ENCODE measurements around the gene DOCK4.

DOCK4 gene

GRCh38 chr7:112116894-112117293, 89.3 kb downstream of the DOCK4 start:
- in situ Hi-C loops (cut with HindIII; ENCODE audit: low sequenced_read_pairs): loop anchor here (5.0 kb wide), 1 partner anchor 85 kb away; no protein-coding TSS in a partner anchor

DNA sequence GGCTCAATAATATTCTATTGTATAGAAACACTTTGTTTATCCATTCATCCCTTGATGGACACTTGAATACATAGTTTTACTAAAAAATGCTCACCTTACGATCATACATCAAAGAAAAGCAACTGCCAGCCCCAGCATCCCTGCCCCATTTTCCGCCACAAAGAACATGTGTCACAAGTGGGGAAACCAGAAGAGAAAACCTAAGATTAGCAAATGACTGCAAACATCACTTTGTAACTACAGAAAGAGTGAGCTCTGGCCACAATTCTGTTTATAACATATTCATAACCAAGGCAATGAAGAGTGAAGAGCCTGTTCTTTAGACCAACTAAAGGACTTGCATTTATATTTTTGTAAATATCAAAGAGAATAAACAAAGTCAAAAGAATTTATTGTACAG, 89.8 kb downstream of the DOCK4 start:
- in situ Hi-C loops (cut with HindIII; ENCODE audit: low sequenced_read_pairs): loop anchor here (5.0 kb wide), 1 partner anchor 86 kb away; no protein-coding TSS in a partner anchor

DNA sequence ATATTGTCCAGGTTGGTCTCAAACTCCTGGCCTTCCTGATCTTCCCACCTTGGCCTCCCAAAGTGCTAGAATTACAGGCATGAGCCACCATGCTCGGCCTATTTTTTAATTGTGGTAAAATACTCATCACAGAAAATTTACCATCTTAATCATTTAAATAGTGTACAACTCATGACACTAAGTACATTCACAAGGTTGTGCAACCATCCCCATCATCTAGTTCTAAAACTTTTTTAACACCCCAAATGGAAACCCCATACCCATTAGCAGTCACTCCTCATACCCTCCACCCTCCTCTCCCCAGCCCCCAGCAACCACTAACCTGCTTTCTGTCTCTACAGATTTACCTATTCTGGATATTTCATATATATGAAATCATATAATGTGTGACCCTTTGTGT, 90.3 kb downstream of the DOCK4 start:
- in situ Hi-C loops (cut with HindIII; ENCODE audit: low sequenced_read_pairs): loop anchor here (5.0 kb wide), 1 partner anchor 86 kb away; no protein-coding TSS in a partner anchor

DNA sequence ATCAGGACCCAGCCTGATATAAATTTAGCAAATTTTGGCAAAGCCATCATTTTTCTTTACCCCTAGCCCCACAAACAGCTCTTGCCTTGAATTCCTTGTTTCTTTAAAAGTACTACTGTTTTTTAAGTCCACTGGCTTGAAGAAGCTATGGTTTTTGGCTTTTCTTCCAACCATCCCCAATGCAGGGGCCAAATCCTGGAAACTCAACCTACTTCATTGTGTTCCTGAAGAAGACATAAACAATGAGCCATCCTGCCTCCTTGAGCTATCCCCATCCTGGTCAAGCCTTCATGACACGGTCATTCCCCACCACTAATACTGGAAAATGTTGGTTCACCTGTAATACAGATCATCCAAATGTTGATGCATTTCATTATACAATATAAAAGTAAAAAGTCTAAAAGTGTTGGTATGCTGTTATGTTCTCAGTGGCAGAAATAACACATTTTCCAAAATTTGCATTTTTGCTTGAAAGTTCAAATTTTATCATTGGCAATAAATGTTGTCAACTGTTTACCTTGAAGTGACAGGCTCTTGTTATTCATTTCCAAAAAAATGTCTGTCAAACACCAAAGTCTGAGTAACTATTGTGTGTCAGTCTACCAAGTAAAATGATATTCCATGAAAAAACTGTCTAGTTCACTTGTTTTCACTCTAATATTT, 92.2 kb downstream of the DOCK4 start:
- in situ Hi-C loops (cut with HindIII; ENCODE audit: low sequenced_read_pairs): no loop called here

DNA sequence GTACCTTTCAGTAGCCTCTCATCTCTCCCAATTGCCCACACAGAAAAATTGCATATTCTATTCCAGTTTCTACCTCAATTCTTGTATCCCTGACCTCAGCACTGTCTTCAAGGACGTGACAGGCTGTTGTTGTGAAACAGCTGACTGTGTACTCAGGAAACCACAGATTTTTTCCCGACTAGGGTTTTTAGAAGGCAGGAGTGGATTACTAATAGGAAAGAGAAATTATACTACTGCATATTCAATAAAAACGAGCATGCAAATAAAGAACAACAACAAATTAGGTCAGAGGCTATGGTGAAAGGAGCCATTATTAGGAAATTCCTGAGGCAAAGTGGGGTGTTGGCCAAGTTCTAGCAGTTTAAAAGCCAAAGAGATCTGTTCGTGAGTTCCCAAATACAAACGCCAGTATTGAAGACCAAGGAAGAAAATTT, 93.4 kb downstream of the DOCK4 start:
- in situ Hi-C loops (cut with HindIII; ENCODE audit: low sequenced_read_pairs): no loop called here

DNA sequence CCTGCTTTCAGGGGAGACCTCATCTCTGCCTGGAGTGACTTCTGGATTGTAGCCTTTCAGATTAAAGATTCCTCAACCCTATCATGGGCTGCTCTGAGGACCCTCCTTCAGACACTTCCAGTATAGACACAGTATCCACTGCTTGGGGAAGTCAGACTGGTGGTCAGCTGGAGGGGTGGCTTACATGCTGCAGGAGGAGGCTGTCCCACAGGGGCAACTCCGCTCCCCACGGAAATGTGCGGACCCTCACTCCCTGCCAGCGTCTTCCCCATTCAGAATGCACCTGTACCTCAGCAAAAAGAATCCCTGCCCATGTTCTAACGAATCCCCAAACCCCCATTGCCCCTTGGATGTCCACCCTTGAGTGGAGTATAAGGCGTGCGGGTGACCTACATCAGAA, 95.5 kb downstream of the DOCK4 start:
- in situ Hi-C loops (cut with HindIII; ENCODE audit: low sequenced_read_pairs): no loop called here

- in situ Hi-C loops (cut with HindIII; ENCODE audit: low sequenced_read_pairs): no loop called here
These were observed 96.0 kb downstream of the DOCK4 start for GRCh38 chr7:112110175-112110574.

DNA sequence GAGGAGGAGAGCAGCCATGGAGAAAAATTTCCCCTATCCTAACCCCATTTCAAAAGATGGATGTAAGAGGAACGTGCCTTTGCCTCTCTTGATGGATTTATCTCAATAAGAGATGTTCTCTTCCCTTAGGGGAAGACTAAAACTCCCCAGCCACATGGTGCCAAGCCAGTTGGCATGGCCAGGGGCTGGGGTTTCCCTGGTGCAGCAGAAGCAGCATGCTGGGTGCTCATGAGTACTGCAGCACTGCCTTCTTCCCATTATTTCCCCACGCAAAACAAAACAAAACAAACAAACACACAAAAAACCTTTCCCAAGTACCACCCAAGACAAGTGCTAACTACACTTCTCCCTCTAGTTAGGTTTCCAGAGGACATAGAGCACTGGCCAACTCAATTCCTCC, 97.2 kb downstream of the DOCK4 start:
- in situ Hi-C loops (cut with HindIII; ENCODE audit: low sequenced_read_pairs): no loop called here

DNA sequence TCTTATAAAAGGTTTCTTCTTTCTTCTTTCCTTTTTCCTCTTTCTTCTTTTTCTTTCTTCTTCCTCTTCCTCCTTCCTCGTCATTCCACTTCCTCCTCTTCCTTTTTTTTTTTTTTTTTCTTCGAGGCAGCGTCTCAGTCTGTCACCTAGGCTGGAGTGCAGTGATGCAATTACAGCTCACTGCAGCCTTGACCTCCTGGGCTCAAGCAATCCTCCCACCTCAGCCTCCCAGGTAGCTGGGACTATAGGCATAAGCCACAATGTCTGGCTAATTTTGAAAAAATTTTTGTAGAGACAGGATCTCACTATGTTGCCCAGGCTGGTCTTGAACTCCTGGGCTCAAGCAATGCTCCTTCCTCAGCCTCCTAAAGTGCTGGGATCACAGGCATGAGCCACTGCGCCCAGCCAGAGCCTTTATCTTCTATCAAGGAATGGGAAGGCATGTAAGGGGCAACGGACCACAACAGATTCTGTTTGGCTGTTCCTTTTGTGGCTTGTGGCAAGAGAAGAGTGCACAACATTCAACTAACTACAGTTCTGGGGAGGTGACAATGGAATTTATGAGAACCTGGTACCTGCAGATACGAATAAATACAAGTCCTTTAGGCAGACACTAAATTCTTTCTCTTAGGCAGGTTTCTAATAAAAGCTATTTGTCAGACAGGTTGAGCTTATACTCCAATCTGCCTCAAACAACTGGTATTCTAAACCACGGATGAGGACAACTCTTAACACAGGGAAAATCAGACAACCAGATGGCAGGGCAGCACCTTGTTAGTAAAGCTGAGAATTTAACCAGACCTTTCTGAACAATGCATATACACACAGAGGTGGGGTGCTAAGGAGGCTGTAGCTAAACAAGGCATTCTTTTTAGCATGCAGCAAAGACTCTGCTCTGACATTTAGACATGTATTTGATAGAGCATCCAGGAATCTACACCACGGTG, 100.3 kb downstream of the DOCK4 start:
- in situ Hi-C loops (cut with HindIII; ENCODE audit: low sequenced_read_pairs): no loop called here

DNA sequence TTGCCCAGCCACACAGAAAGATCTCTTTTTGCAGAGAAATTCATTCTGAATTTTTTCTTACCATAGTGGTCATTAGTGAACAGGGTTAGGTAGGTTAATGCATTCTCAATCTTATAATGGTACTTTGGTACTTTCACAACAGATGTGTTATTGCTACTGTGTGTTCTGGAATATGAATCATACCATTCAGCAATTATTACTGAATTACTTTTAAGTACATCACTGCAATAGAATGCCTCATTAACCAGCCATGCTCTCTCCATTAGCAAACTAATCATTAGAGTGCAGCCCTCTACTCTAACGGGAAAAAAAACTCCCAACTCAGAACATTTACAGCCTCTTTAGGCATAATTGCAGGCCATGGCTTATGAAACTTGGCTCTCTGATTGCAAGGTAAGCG, 102.1 kb downstream of the DOCK4 start:
- in situ Hi-C loops (cut with HindIII; ENCODE audit: low sequenced_read_pairs): no loop called here

DNA sequence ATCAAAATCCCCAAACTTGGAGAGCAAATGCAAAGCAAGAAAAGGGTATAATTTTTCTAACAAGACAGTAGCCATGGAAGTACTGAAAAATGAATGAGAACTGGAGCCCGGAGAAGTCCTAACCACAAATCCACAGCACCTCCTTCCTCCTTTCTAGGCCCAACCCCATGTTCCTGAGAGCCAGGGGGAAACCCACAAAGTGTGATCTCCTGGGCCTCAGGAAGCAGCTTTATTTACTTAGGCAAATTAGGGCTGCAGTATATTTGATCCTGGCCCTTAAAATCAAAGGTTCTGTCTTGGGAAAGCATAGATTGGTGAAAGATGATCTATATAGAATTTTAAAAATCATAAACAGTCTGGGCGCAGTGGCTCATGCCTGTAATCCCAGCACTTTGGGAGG, 103.0 kb downstream of the DOCK4 start:
- in situ Hi-C loops (cut with HindIII; ENCODE audit: low sequenced_read_pairs): no loop called here

DNA sequence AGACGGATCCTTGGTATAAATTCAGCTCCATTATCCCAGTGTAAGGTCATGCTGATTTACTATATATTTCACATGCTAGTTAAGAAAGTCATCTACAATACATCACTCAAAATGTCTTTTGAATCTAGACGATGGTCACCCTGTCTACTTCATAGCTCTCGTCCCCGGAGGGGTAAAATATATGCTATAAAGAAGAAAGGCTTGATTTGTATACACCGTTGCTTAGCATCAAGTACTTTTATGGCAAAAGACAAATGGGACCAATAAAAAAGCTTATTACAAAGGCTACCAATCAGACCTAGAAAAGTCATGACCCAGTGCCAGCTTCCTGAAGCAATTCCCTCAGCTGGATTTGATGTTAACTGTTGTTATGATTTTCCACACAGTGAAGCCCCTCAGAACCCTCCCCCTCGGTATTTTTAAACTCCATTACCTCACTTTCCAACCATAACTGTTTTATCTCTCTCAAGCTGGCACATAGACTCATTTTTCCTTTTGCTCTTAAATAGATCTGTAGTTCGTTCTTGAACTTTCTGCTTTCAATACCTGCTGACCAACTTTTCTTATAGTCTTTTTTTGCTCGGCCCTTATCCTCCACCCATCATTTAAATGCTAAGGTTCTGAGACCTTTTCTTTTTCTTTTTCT, 104.9 kb downstream of the DOCK4 start:
- in situ Hi-C loops (cut with HindIII; ENCODE audit: low sequenced_read_pairs): no loop called here

GRCh38 chr7:112097524-112097923, 108.7 kb downstream of the DOCK4 start:
- in situ Hi-C loops (cut with HindIII; ENCODE audit: low sequenced_read_pairs): no loop called here

DNA sequence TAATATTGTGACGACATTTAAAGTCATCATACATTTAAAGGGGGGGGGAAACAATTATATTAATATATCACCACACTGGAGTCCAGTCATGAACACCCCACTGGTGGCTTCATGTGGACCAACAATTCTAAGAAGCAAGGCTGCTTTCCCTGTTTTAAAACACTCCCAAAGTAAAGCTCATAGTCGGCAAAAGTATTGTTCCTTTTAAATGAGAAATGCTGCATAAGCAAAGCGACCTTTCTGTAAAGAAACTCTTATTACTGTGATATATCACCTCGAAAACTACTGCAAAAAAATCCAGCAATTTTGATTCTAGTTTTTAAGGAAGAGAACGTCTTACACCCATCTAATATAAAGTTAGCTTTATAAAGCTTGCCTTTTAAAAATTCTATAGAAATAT, 112.8 kb downstream of the DOCK4 start:
- in situ Hi-C loops (cut with HindIII; ENCODE audit: low sequenced_read_pairs): no loop called here

GRCh38 chr7:112092709-112093395, 113.3 kb downstream of the DOCK4 start:
- in situ Hi-C loops (cut with HindIII; ENCODE audit: low sequenced_read_pairs): no loop called here

DNA sequence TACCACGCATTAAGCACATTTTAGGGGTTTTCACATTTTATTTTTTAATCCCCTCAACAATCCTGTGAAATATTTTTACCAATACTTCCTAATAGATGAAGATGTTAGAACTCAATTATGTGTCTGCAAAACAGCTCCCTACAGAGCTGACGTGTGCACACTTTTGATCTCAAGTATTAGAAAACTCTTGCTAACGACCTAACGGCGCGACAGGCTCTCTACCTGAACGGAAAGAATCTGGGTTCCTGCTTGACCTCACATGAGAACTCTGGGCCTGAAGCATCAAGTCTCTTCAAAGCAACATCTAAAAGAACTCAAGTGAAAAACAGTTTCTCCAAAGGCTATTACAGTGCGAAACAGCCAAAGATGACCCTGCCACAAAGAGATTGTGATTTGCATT, 113.9 kb downstream of the DOCK4 start:
- in situ Hi-C loops (cut with HindIII; ENCODE audit: low sequenced_read_pairs): no loop called here

DNA sequence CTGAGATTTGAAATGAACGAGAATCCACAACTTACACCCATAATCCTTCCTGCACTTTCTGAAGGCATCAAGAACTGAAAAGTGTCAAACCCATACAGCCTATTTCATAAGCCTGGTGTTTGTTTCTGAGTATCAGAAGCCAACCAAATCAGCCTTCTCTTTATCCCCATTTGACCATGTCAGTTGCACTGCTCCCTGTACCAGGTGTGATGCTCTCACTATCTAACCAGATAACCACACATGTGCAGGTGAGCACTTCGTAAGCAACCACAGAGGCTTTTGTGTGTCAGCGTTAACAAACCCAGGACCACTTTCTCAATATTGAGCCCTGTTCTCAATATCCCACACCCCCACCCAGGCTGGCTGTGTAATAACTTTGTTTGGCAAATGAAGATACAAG, 114.4 kb downstream of the DOCK4 start:
- in situ Hi-C loops (cut with HindIII; ENCODE audit: low sequenced_read_pairs): no loop called here

GRCh38 chr7:112089551-112089950, 116.6 kb downstream of the DOCK4 start:
- in situ Hi-C loops (cut with HindIII; ENCODE audit: low sequenced_read_pairs): loop anchor here (5.0 kb wide), 1 partner anchor 82 kb away; no protein-coding TSS in a partner anchor

- in situ Hi-C loops (cut with HindIII; ENCODE audit: low sequenced_read_pairs): loop anchor here (5.0 kb wide), 1 partner anchor 81 kb away; no protein-coding TSS in a partner anchor
These were observed 117.6 kb downstream of the DOCK4 start for GRCh38 chr7:112088484-112089016.

GRCh38 chr7:112086496-112087254, 119.5 kb downstream of the DOCK4 start:
- in situ Hi-C loops (cut with HindIII; ENCODE audit: low sequenced_read_pairs): loop anchor here (5.0 kb wide), 1 partner anchor 79 kb away; no protein-coding TSS in a partner anchor

All from endothelial cell of hepatic sinusoid (primary cell).